Natural killer cell (primary cell): ENCODE measurements around the gene FOXC1. TPM values are rescaled to one million over a fixed set of nuclear protein-coding genes. Genes with fewer than 3 reads are reported as not detected.

ENCODE experiments used
- ATAC-seq, 3 donors: fragments of 150-1000 bp in 2 of 3; fragments of 200-7000 bp in 1 of 3; cut with Tn5 transposase; 1 replicate in 1 of 3; 2 replicates in 2 of 3; pipeline ENCODE4 v1.10.0; 2021; ENCODE audit warnings: mild to moderate bottlenecking in 2 of 3, moderate library complexity in 2 of 3
- DNase-seq, 2 donors: peaks; one replicate each; pipeline versions ENCODE4 v3.0.0 to v3.0.0-alpha.2; 2013 to 2021; ENCODE audit warnings: mixed read lengths in 1 of 2
- H3K27ac ChIP-seq: one replicate; pipeline ENCODE4 v1.5.1; 2013; ENCODE audit warnings: mild to moderate bottlenecking, low read length
- H3K27me3 ChIP-seq: one replicate; pipeline ENCODE4 v1.6.1; 2013; ENCODE audit warnings: low read length; ENCODE audit not compliant: control insufficient read depth, insufficient read depth
- H3K36me3 ChIP-seq: one replicate; pipeline ENCODE4 v1.6.1; 2013; ENCODE audit warnings: low read length; ENCODE audit not compliant: control insufficient read depth, insufficient read depth
- H3K4me1 ChIP-seq: one replicate; pipeline ENCODE4 v1.6.1; 2013; ENCODE audit warnings: low read length; ENCODE audit not compliant: control insufficient read depth, insufficient read depth
- H3K4me3 ChIP-seq: one replicate; pipeline ENCODE4 v1.5.1; 2013; ENCODE audit warnings: low read length
- H3K9me3 ChIP-seq: one replicate; pipeline ENCODE4 v1.6.1; 2013; ENCODE audit warnings: low read length; ENCODE audit not compliant: control insufficient read depth, insufficient read depth
- H3K27ac Mint-ChIP-seq, 2 donors: one replicate each; pipeline ENCODE4 v1.8.0; 2022; ENCODE audit warnings: mild to moderate bottlenecking in 2 of 2, mixed read lengths in 2 of 2, moderate library complexity in 1 of 2
- H3K27me3 Mint-ChIP-seq, 2 donors: one replicate each; pipeline ENCODE4 v1.8.0; 2022; ENCODE audit warnings: low read depth in 2 of 2, mixed read lengths in 2 of 2
- H3K36me3 Mint-ChIP-seq: one replicate; pipeline ENCODE4 v1.8.0; 2022; ENCODE audit warnings: mixed read lengths
- H3K4me1 Mint-ChIP-seq, 2 donors: one replicate each; pipeline ENCODE4 v1.8.0; 2022; ENCODE audit warnings: mixed read lengths in 2 of 2
- H3K4me3 Mint-ChIP-seq: one replicate; pipeline ENCODE4 v1.8.0; 2022; ENCODE audit warnings: mild to moderate bottlenecking, moderate library complexity, mixed read lengths
- H3K9me3 Mint-ChIP-seq, 2 donors: one replicate each; pipeline ENCODE4 v1.8.0; 2022; ENCODE audit warnings: mixed read lengths in 2 of 2
- WGBS: methylation state at CpG from one replicate; pipeline ENCODE4 v1.1.7; 2013; ENCODE audit warnings: missing lambda C conversion rate; ENCODE audit not compliant: insufficient coverage; 5-methylcytosine and 5-hydroxymethylcytosine counted together
- intact Hi-C: fragments of 100-400 bp; cut with micrococcal nuclease; formaldehyde crosslinking; loops from one replicate; pipeline ENCODE4 v1.14.2; 2022
- total RNA-seq, 4 donors: library from RNA; stranded (reverse); fragments of 120-200 nt in 1 of 4; gene quantifications; one replicate each; pipeline versions ENCODE4 v1.2.3 to v1.2.4, GENCODE V29; 2013 to 2022
- TF ChIP-seq, protein P1 (sequence below): fragments of 200-600 bp; IDR thresholded peaks from one replicate; pipeline ENCODE4 v1.8.0; 2022; ENCODE audit warnings: antibody characterized with exemption

The FOXC1 gene
- total RNA-seq, 3 donors from 2014 or later (not counting 1 experiment from before 2014, with no cell fraction given), result 0.16 to 0.21 TPM; not detected in 1

DNA sequence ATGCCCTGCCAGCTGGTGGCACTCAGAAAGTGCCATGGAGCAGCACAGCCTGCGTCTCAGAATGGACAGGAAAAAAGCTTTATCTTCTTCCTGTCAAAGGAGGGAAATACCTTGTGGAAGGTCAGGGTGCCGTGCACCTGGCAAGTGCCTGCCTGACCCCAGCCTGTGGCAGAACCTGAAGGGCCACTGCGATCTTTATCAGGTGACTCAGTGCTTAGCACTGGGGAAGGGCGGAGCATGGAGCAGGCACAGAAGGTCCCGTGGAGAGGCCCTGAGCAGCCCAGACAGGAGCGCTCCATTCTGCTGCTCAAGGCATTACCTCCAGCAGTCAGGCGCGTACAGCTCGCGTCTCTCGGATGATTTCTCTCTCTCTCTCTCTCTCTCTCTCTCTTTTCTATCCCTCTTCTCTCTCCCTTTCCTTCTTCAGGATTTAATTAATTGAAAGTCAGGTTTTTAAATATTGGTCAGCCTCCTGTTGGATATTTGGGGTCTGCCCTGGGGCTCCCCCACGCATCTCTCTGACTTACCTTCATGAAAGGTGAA, 31.7 kb downstream of the FOXC1 start:
- 97% methylated on average over 12 of the region's 12 CpGs for WGBS
- ATAC-seq, result no peak

DNA sequence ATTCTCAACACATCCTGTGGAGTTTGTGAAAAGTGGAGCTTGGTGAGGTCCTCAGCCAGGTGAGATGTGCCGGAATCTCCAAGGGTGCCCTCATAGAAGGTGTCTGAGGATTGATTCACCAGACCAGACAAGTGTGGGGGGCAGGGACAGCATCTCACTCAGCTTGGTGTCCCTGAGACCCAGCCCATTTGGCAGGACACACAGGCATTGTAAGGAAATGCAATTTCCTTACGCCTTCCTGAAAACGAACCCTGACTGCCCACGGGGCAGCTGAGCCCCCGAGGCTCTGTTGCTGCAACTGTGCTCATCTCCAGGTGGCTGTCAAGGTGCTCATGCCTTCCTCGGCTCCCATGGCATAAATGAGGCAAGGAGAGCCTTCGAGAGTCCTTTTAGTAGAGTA, 33.4 kb downstream of the FOXC1 start:
- H3K9me3 ChIP-seq, result no peaks in the 10 kb centered on the region
- Mint-ChIP-seq H3K9me3 (no peaks in the 10 kb centered on the region), H3K4me3 (no peak overlapping the region), H3K27ac (no peak overlapping the region), H3K36me3 (no peaks in the 10 kb centered on the region), H3K4me1 (peaks cover 0 to 11% of the 10 kb centered on the region in 2 donors), H3K27me3 (no peaks in the 10 kb centered on the region)
- no peaks in the 10 kb centered on the region for H3K36me3 ChIP-seq
- no peak overlapping the region for H3K4me3 ChIP-seq
- 73% methylated on average over 7 of the region's 7 CpGs for WGBS
- intact Hi-C loops, result no loop called here
- TF ChIP-seq, protein P1, sequence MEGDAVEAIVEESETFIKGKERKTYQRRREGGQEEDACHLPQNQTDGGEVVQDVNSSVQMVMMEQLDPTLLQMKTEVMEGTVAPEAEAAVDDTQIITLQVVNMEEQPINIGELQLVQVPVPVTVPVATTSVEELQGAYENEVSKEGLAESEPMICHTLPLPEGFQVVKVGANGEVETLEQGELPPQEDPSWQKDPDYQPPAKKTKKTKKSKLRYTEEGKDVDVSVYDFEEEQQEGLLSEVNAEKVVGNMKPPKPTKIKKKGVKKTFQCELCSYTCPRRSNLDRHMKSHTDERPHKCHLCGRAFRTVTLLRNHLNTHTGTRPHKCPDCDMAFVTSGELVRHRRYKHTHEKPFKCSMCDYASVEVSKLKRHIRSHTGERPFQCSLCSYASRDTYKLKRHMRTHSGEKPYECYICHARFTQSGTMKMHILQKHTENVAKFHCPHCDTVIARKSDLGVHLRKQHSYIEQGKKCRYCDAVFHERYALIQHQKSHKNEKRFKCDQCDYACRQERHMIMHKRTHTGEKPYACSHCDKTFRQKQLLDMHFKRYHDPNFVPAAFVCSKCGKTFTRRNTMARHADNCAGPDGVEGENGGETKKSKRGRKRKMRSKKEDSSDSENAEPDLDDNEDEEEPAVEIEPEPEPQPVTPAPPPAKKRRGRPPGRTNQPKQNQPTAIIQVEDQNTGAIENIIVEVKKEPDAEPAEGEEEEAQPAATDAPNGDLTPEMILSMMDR, result no peak
- no peaks in the 10 kb centered on the region for H3K27me3 ChIP-seq
- H3K27ac ChIP-seq, result no peak overlapping the region
- ATAC-seq (no peak), DNase-seq (no peak)
- H3K4me1 ChIP-seq, result no peaks in the 10 kb centered on the region

More for the DNA sequence above, 31.7 kb downstream of the FOXC1 start:
- H3K4me1 ChIP-seq, result no peaks in the 10 kb centered on the region
- H3K9me3 Mint-ChIP-seq, result no peaks in the 10 kb centered on the region
- no peak overlapping the region for H3K4me3 ChIP-seq
- no peaks in the 10 kb centered on the region for H3K27me3 Mint-ChIP-seq
- intact Hi-C loops, result no loop called here
- H3K27ac ChIP-seq, result no peak overlapping the region
- DNase-seq, result no peak
- TF ChIP-seq, protein P1, result no peak
- no peaks in the 10 kb centered on the region for H3K36me3 ChIP-seq
- no peak overlapping the region for H3K27ac Mint-ChIP-seq
- no peaks in the 10 kb centered on the region for H3K36me3 Mint-ChIP-seq
- H3K9me3 ChIP-seq, result no peaks in the 10 kb centered on the region
- no peaks in the 10 kb centered on the region for H3K27me3 ChIP-seq
- H3K4me1 Mint-ChIP-seq, result peaks cover 0 to 11% of the 10 kb centered on the region in 2 donors
- no peak overlapping the region for H3K4me3 Mint-ChIP-seq

DNA sequence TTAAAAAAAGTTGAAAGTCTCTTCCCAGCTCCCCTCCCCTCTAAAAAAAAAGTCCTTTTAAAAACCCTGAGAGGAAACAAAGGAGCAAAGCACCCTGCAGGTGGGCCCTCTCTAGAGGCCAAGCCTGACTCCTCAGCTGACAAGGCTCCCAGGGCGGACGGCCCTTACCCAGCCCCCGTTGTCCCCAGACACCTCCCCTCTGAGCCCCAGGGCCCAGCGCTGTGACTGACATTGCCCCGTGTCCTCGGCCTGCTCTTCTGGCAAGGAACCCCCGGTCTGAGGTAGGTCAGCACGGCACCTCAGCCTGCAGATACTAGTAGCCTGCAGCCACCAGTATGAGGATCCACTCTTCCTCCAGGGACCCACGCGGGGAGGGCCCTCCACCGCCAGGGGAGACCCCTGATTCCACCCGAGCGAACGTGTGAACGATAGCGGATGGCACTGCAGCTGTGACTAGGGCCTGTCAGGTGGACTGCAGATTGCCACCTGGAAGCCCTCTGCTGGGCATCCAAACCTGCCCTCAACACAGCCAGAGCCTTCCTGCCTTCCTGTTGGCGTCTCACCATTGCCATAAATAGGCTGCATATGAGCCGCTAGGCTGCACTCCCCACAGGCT, 34.2 kb downstream of the FOXC1 start:
- Mint-ChIP-seq H3K9me3 (no peaks in the 10 kb centered on the region), H3K36me3 (no peaks in the 10 kb centered on the region), H3K4me3 (no peak overlapping the region), H3K27ac (no peak overlapping the region), H3K4me1 (peaks cover 0 to 11% of the 10 kb centered on the region in 2 donors), H3K27me3 (no peaks in the 10 kb centered on the region)
- Histone ChIP-seq H3K4me1 (no peaks in the 10 kb centered on the region), H3K36me3 (no peaks in the 10 kb centered on the region), H3K9me3 (no peaks in the 10 kb centered on the region), H3K4me3 (no peak overlapping the region), H3K27me3 (no peaks in the 10 kb centered on the region), H3K27ac (no peak overlapping the region)
- ATAC-seq (no peak), DNase-seq (no peak)
- WGBS, result 87% methylated on average over 18 of the region's 18 CpGs
- intact Hi-C loops, result no loop called here
- TF ChIP-seq, protein P1, result no peak
